Astrocyte of the spinal cord (primary cell): ENCODE measurements around the gene CFAP90.

Experiments used
- DNase-seq: peaks from one replicate; pipeline ENCODE4 v3.0.0; 2011; ENCODE audit warnings: low read depth, low spot score
- H3K4me3 ChIP-seq: 2 replicates; pipeline ENCODE4 v1.5.1; 2011; ENCODE audit warnings: low read depth, mild to moderate bottlenecking, low read length, moderate library complexity
- in situ Hi-C: cut with HindIII; loops from 2 replicates; pipeline ENCODE4 v1.10.0; 2017; ENCODE audit warnings: low sequenced_read_pairs
- TF ChIP-seq, protein P1 (sequence below): IDR thresholded peaks from 2 replicates; pipeline ENCODE4 v1.5.1; 2012; ENCODE audit warnings: low read depth, mild to moderate bottlenecking, low read length, inconsistent platforms

CFAP90 gene

DNA sequence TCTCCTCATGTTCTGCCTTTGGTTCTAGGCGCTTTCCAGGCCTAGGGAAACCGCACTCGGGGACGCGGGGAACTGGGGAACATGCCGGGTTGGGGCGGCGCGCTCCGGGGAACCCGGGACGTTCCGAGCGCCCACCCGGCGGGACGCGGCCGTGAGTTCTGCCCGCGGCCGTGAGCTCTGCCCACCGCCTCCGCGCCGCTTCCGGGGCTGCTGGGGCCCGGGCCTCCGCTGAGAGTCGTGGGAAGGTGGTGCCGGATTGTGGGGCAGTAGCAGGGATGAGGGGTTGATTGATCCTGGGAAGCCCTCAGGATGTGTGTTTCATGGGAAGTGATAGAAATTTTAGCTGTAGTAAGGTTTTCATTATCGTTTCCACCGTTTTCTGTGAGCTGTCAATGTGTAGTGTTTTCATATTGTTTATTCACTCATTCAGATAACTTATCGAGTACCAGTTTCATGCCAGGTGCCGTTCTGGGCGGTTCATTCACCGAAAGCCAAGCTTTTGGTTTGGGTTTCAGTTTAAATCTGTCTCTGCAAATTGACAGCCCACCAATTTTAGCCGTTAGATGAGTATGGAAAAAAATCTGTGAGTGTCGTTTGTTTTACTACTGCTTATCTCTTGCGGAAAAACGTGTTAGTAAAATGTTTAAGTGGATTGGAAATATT, 18.7 kb upstream of the CFAP90 start:
- in situ Hi-C loops: no loop called here
- TF ChIP-seq, protein P1, sequence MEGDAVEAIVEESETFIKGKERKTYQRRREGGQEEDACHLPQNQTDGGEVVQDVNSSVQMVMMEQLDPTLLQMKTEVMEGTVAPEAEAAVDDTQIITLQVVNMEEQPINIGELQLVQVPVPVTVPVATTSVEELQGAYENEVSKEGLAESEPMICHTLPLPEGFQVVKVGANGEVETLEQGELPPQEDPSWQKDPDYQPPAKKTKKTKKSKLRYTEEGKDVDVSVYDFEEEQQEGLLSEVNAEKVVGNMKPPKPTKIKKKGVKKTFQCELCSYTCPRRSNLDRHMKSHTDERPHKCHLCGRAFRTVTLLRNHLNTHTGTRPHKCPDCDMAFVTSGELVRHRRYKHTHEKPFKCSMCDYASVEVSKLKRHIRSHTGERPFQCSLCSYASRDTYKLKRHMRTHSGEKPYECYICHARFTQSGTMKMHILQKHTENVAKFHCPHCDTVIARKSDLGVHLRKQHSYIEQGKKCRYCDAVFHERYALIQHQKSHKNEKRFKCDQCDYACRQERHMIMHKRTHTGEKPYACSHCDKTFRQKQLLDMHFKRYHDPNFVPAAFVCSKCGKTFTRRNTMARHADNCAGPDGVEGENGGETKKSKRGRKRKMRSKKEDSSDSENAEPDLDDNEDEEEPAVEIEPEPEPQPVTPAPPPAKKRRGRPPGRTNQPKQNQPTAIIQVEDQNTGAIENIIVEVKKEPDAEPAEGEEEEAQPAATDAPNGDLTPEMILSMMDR: no peak
- H3K4me3 ChIP-seq: peak overlapping the region; percentile 85
- DNase-seq: no peak

DNA sequence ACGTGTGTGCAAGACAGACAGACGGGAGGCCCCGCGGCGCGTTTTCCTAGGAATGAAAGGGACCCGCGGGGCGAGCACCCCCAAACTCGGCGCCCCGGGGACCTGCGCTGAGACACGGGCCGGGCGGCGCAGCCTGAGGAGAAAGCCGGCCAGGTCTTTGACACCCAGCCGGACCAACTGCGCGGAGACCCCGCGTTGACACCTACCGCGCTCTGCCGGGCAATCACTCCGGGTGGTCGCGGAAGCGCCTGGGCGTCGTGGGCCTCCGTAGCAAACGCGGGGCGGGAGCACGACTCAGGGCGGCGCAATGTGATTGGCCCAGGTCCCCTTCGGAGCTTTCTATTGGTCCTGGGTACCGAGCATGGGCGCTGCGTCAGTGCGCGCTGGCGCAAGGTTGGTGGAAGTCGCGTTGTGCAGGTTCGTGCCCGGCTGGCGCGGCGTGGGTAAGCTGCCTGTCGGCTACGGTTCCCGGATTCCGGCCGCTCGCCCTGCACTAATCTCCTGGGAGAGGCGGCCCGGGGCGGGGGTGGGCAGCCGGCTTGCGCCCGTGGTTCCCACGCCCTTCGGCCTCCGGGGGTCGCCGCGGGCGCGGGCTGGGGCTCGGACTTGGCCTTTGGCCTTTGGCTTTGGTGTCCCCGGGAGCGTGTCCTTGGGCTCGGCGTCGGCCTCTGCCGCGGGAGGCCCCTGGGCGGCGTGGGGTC, 18.0 kb upstream of the CFAP90 start, which contains the start of the genes FASTKD3 and MTRR:
FASTKD3 (minus strand) TSS at position 259 of the 701 bp plus-strand sequence. CDS start 948 bp downstream, outside the sequence.
MTRR (plus strand) TSS at position 376 of the 701 bp plus-strand sequence. CDS start 1,647 bp downstream, outside the sequence.
- in situ Hi-C loops: no loop called here
- DNase-seq: peak; percentile 93
- H3K4me3 ChIP-seq: peak within 1 kb of the TSS; percentile 85
- TF ChIP-seq, protein P1: no peak

DNA sequence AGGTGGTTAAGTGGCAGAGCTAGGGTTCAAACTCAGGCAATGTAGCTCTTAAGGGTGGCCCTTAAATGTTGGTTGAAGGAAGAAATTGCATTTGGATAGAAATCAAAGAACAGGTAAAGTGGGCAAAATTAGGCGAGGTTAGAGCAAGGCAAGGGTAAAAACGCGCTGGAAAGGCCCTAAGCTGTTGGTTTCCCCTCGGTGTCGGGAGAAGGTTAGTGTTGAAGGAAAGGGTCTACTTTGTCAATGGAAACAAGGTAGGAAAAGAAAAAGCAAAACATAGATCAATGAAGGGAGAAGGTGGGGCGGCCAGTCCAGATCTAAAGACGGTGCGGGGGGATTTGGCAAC, 17.5 kb upstream of the CFAP90 start:
- no peak for DNase-seq
- TF ChIP-seq, protein P1: no peak
- in situ Hi-C loops: no loop called here
- peak overlapping the region; percentile 85 for H3K4me3 ChIP-seq

DNA sequence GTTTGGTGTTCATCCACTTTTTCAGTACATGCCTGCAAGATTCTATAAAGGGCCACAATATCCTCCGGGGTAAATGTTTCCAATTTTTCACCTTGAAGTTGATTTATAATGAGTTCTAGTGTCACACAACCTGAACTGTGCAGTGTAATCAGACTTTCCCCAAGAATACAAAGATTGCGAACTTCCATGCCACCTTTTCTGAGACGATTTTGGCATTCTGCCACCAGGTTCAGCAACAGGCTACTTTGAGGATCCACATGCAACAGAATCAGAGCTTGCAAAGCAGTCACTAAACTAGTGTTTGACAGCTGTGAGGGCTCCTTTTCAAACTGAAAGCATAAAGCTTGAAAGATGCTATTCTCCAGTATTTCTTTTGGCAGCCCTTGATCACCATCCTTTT, 16.3 kb upstream of the CFAP90 start:
- no peak for DNase-seq
- TF ChIP-seq, protein P1: no peak
- H3K4me3 ChIP-seq: no peak overlapping the region
- in situ Hi-C loops: no loop called here

DNA sequence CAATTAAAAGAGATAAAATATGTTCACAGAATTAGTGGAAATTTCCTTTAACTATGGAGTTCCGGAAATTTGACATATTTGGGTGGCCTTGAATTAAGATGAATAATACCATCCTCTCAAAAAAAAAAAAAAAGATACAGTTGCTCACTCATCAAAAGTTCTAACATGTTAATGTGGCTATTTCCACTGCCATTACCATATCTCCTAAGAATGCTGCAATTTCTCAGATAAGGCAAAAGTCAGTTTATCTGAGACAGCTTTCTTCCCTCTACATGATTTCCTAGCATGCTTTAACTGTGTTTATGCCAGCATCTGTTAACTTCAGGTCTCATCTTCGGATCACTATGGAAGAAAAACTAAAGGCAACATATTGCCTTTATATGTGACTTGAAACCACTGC, 15.3 kb upstream of the CFAP90 start:
- no peak for DNase-seq
- H3K4me3 ChIP-seq: no peak overlapping the region
- in situ Hi-C loops: no loop called here
- TF ChIP-seq, protein P1: no peak

DNA sequence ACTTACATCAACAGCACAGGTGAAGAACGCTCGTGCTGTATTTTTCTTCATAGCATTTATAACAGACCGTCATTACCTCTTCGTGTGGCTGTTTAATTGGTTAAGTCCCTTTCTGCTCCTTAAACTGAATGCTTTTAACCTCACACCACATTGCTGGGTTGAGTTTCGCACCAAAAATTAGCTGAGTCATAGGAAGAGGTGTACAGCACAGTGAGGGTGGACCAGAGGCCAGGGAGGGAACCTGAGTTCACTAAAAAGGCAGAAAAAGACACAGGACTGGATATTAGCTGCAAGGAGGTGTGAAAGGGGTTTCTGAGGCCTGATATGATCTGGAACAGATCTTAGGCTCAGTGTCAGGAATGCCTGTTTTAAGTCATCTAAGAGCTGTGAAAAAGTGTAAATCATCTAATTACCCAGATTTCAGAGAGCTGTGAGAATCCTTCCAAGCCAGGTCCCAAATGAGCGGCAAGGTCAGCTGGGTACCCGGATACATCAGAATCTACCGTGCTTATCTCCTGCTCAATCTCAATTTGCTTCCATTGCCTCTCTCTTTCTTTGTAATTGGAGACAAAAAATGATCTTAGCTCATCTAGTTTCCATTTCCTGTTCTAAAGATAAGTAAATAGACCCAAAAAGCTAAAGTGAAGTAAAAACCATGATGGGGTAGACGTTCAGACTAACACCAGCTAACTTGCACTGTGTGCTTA, 7.1 kb upstream of the CFAP90 start:
- TF ChIP-seq, protein P1: no peak
- in situ Hi-C loops: no loop called here
- no peak for DNase-seq
- H3K4me3 ChIP-seq: no peak overlapping the region
